NCI-H1694 treated with DMSO at 0.1 percent for 48 hours (cell line): ENCODE measurements around the gene PRTG.
"Not testable (repeated sequence)": the region's sequence is repeated elsewhere in the genome, so short reads cannot be mapped to it uniquely, and the experiment has no call there.

ENCODE experiments used
- DNase-seq: peaks from one replicate; lab custom pipeline; 2025; lab: John Stamatoyannopoulos, UW

Gene PRTG, protein sequence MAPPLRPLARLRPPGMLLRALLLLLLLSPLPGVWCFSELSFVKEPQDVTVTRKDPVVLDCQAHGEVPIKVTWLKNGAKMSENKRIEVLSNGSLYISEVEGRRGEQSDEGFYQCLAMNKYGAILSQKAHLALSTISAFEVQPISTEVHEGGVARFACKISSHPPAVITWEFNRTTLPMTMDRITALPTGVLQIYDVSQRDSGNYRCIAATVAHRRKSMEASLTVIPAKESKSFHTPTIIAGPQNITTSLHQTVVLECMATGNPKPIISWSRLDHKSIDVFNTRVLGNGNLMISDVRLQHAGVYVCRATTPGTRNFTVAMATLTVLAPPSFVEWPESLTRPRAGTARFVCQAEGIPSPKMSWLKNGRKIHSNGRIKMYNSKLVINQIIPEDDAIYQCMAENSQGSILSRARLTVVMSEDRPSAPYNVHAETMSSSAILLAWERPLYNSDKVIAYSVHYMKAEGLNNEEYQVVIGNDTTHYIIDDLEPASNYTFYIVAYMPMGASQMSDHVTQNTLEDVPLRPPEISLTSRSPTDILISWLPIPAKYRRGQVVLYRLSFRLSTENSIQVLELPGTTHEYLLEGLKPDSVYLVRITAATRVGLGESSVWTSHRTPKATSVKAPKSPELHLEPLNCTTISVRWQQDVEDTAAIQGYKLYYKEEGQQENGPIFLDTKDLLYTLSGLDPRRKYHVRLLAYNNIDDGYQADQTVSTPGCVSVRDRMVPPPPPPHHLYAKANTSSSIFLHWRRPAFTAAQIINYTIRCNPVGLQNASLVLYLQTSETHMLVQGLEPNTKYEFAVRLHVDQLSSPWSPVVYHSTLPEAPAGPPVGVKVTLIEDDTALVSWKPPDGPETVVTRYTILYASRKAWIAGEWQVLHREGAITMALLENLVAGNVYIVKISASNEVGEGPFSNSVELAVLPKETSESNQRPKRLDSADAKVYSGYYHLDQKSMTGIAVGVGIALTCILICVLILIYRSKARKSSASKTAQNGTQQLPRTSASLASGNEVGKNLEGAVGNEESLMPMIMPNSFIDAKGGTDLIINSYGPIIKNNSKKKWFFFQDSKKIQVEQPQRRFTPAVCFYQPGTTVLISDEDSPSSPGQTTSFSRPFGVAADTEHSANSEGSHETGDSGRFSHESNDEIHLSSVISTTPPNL

DNA sequence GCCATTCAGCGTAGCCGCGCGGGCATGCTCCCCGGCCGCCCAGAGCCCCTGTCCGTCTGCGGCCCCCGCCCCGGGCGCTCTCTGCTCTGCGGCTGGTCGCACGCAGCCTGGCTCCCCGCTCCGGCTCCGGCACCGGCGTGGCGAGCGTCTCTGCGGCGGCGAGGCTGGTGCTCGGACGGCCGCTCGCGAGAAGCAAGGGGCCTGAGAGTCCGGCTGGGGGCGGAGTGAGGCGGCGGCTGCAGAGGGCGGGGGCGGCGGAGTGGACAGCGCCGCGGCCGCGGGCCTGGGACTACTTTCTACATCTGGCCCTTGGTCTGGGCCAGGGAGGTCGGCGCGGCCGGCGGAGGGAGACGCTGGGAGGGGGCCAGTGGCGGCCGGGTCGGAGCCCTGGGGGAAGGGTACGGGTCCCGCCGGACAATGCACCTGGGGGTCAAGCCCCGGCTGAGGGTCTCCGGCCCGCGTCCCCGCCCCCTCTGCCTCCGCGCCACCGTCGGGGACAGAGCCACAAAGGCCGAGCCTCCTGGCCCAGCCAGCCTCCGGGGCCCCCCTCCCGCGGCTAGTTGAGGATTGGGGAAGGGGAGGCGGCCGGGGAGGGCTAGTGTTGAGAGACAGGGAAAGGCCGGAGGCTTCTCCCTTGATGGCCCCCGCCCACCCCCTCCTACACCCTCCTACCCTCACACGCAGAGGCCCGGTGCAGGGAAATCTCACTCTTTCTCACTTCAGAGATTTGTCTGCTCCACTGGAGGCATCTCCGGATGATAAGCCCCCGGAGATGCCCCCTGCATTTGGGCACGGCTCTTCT is at the start of gene PRTG:
TSS of gene PRTG (minus strand) at position 226 of the 802 bp plus-strand sequence. CDS start at position 5, 221 bp downstream.
- no peak for DNase-seq

DNA sequence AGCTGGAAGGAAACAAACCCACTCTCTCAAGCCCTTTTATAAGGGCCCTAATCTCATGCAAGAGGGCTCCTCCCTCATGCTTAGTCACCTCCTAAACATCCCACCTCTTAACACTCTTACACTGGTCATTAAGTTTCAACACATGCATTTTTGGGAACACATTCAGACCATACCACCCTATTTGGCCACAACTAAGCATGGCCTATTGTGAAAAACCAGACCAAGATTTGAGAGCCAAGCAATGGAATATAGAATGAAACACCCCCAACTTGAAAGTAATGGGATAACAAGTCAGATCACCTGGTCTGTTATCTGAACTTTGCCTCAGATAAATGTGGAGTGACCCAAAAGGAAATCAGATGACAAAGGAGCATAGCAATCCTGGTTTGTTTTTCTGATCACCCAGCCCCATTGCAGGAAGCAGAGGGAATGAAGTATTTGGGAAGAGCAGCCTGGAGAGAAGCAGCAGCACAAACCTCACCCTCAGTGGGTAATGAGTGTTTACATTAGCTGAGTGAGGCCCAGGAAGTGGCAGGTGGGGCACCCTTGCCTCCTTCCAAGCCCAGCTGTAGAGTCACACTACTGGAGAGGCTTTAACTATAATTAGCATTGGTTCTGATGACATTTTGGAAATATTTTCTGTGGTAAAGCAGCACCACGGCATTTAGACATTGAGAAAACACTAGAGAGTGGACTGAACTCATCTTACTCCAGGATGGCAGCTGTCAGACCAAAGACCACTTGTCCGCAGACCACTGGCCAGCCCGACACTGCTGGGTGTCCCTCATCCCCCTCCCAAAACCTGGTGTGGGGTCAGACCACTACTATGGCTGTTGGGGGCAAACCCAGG is 48.8 kb upstream of the PRTG start:
- no peak for DNase-seq

DNA sequence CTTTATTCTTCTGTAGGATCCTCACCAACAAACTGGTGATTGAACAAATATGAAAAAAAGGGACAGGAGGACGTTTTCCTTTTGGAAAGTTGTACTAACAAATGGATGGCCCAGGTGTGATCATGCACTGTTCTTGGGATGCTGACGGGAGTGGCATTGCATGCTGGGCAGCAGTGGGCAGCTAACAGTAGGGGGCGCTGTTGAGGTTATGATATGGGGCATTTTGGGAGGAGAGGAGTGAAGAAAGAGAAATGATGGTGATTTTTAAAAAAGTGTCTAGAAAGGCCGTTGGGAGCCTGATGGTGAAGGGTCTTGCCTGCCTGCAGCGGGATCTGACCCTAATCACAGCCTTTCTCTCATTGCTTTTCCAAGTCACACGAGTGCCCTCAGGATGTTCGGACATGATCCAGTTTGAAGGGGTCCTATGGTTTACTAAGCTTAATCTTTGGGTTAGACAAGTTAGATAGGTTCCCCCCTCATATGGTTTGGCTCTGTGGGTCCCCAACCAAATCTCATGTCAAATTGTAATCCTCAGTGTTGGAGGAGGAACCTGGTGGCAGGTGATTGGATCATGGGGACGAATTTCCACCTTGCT is 46.2 kb upstream of the PRTG start:
- DNase-seq, result no peak

DNA sequence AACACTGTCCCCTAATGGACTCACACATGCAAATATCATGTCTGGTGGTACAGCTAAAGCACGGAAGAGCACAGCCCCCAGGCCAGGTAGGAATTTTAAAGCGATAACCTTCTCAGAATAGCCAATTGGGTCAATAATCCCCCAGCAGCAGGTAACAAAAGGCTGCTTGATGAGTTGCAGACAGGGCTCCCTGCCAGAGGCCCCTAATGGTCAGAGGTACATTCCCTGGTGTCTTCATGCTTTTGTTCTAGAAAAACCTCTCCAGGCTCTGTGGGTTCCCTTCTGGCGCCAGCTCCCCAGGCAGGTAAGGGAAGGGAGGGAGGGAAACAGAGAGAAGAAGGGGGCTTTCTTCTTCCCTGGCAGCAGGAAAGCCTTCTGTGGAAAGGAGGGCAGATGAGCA is 43.4 kb upstream of the PRTG start:
- DNase-seq, result no peak

DNA sequence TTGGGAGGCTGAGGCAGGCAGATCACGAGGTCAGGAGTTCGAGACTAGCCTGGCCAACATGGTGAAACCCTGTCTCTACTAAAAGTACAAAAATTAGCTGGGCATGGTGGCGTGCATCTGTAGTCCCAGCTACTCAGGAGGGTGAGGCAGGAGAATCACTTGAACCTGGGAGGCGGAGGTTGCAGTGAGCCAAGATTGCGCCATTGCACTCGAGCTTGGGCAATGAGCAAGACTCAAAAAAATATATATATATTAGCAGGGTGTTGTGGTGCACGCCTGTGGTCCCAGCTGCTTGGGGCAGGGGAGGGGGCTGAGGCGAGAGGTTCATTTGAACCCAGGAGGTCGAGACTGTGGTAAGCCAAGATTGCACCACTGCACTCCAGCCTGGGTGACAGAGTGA is 42.6 kb upstream of the PRTG start:
- not testable (repeated sequence) for DNase-seq

DNA sequence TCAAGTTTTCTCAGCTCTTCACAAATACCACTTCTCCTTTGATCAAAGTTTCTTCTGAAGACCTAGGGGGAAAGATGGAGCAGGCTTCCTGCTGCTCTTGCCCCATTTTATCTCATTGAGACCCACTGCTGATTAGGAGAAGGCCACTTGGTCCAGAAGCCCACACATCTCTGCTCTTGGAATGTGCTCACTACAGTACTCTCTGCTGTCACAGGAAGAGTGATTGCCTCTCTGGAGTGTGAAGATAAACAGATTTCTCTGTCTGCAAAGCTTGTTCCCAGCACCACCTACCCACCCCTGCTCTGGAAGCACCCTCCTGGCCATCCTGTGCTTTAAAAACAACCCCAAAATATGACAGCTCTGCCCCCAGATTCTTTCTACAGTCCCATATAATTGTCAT is 41.3 kb upstream of the PRTG start:
- DNase-seq, result no peak

DNA sequence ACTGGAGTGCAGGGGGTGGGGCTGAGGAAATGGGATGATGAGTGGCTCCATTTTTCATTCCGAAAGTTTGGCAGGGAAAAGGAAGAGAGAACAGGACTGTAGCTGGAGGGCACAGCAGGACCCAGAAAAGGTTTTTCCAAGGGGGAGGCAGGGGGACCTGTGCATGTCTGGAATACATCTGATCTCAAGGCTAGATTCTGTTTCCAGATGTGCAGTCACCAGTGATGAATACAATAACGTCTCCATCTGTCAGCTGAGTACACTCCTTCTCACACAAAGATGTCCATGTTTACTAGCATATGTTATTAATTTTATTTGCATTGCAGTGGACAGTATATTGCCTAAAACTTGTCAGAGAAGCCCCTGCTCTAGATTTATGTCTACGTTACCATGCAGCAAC is 39.9 kb upstream of the PRTG start:
- DNase-seq, result no peak

DNA sequence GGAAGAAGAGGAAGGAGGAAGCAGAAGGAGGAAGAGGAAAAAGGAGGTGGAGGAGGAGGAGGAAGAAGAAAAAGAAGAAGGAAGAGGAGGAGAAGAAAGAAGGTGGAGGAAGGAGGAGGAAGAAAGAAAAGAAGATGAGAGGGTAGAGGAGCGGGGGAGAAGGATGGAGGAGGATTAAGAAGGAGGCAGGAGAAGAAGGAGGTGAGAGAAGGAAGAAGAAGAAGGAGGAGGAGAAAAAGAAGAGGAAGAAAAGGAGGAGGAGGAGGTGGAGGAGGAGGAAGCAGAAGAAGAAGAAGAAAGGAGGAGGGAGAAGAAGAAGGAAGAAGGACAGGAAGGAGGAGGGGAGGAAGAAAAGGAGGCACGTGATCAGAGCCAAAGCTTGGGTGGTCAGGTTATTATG is 37.3 kb upstream of the PRTG start:
- no peak for DNase-seq

DNA sequence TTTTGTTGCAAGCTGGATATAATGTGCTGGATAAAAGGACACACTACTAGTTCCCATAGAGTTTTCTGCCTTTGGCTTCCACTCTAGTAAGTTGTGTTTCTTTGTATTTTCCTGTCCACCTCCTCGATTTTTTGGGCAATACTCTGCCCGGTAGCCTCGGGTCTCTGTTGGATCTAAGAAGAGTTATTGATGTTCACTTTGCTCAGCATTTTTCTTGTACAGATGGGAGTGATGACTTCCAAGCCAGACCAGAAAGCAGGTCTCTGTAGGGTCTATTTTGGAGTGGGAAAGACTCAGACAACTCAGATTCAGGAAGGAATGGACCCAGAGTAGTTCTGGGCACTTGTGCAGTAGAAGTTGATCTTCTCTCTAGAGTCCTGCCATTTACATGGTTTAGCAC is 36.0 kb upstream of the PRTG start:
- no peak for DNase-seq

DNA sequence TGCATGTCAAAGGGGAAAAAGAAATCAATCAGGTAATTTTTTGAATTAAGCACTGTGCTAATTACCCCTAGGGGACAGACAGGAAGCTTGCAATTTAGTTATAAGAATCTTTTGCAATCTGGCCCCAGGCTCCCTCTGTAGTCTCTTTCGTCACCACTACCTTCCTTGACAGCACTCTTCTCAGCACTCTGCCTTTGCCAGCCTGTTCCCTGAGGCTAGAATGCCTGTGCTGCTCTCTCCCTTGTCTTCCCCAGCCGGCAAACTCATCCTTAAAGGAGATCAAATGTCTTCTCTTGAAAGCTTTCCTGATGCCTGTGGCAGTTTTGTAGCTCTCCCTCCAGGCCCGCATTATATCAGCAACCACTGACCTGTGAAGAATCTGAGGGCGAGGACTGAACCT is 32.4 kb upstream of the PRTG start:
- DNase-seq, result no peak

DNA sequence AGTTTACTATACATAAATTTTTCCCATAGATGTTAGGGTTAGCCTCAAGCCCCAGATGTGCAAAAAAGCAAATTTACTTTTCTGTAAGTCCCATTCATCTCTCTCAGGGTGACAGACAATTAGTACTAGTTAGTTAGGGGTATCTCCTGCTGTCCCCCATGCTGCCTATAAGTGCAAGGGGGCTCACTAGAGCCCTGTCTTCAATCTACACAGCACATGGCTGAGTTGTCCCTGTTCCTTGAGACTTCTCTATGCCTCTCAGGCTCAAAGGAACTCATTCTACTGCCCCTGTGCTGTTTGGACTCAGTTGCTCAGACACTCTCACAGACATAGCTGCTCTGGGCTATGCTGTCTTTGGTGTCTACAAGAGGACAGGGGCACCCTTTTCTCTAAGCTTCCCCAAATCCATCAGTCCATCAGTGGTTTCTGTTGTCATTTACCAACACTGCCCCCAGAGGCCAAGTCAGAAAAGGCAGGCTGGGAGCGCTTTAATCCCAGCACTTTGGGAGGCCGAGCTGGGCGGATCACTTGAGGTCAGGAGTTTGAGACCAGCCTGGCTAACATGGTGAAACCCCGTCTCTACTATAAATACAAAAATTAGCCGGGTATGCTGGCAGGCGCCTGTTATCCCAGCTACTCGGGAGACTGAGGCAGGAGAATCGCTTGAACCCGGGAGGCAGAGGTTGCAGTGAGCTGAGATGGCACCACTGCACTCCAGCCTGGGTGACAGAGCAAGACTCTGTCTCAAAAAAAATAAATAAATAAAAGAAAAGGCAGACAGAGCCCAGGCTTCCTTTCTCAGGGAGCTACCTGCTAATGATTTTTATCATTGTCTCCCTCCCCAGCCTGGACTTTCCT is 31.4 kb upstream of the PRTG start:
- no peak for DNase-seq

DNA sequence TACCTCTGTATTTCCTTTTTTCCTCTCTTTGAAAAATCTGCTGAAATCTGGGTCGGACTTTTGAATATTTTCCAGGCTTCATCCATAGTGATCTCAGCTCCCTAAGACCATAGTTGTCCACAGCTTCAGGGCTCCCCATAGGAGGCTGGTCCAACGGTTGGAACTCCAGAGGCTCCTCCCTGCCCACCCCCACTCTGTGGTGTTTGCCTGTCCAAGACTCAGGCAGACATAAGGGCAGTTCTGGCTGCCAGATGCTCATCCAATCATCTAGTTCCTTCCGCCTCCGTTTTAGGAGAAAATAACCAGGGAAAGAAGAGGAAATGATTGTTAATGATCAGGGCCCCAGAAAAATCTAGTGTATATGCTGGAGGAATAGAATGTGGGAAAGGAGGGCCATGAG is 27.9 kb upstream of the PRTG start:
- DNase-seq, result no peak

DNA sequence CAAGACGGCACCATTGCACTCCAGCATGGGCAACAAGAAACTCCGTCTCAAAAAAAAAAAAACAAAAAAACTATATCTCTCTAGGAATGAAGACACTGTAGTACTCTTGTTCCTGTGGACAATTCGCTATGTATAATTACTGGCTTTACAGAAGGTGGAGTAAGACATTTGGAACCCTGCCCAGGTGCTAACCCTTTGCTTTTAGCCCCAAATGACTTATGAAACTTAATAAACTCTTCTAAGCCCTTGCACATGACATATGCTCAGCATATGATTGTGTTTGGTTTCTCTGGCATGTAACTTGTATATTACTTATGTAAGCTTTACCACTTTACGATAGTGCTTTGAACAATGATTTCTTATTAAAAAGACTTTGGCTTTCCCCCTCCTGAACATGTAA is 27.3 kb upstream of the PRTG start:
- no peak for DNase-seq

DNA sequence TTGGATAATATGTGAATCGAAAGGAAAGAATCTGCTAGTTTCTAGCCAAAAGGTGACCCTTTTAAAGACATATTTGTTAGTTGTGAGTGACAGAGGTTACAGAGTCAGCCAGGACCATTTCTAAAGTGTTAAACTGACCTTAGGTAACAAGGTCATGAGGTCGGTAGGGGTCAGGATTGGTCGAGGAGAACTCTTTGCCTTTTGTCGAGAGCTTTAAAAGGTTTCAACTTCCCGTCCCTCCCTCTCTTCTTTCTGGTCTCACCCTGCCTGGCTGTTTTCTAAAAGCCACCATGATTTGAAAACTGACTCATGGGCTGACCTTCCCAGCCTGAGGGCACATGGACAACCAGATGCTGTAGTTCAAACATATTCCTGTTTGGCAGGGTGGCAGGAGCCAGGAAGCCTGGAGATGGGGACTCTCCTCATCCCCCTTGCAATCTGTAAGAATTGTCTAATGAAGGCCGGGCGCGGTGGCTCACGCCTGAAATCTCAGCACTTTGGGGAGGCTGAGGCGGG is 25.8 kb upstream of the PRTG start:
- DNase-seq, result no peak

DNA sequence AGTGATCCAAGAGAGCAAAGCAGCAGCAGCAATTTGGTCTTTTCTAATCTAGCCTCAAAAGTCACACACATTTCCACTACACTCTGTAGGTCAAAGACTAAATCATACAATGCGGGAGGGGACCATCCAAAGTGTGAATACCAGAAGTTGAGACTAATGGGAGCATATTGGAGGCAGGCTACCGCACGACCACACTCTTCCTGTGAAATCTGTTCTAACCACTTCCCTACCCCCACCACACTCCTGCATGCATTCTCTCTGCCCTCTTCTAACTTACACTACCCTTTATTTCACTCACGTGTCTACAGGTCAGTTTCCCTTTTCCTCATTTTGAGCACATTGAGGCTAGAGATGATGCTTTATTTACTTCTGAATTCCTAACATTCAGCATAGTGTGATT is 23.7 kb upstream of the PRTG start:
- DNase-seq, result no peak

DNA sequence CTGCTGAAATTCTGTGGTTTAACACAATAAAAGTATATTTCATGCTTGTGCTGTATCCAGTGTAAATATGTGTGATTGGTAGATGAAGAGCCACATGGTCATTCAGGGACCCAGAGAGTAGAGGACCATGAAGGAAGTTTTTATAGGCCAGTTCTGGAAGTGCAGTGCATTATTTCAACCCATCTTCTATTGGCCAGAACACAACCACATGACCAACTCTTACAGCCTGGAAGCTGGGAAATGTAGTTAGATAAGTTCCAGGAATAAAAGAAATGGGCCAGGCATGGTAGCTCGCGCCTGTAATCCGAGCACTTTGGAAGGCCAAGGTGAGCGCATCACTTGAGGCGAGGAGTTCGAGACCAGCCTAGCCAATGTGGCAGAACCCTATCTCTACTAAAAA is 21.4 kb upstream of the PRTG start:
- DNase-seq, result no peak

DNA sequence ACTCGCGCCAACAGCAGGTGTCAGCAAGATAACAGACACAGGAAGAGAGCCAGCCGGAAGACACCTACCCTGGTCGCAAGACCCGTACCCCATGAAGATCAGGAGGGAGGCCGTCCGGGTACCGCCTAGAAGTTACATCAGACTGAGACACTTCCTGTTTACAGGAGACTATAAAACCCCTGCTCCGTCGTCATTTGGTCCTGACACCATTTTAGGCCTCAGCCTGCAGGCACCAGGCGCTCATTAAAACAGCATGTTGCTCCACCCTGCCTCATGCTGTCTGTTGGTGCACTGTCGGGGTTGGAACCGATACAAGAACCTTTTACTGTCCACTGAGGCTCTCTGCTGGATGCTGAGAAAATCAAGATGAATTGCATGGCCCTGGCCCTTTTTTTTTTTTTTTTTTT is 15.6 kb upstream of the PRTG start:
- DNase-seq, result no peak

DNA sequence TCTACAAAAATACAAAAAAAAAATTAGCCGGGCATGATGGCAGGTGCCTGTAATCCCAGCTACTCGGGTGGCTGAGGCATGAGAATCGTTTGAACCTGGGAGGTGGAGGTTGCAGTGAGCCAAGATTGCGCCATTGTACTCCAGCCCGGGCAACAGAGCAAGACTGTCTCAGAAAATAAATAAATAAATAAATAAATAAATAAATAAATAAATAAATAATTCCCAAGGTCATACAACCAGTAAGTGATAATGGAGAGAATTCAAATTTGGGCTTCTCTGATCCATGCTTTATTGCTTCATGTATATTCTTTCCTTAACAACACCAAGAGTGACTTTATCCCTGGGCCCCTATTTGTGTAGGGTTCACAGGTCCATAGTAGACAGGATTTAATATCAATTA is 10.5 kb upstream of the PRTG start:
- DNase-seq, result not testable (repeated sequence)

DNA sequence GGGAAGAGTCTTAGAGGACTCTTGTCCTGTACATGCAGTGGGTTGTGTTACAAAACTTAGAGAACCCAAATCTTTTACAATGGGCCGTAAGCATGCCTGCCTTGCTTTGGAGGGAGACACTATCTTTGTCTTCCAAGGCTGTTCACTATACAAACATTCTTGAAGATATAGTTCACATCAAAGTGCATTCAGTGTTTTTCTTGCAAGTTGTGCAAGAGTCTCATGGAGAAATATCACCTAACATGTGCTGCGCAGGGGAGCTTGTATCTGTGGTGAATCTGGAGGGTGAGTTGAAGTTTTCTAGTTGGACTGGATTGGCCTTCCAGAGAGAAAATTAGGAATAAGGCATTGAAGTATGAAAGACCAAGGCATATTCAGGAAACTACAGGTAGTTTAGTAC is 7.8 kb upstream of the PRTG start:
- DNase-seq, result no peak
